Fibroblast of lung (primary cell): ENCODE results near the gene CUBN.

Source experiments
- CTCF ChIP-seq, 2 donors: IDR thresholded peaks in 1 of 2; conservative IDR thresholded peaks in 1 of 2; 1 replicate in 1 of 2; 2 replicates in 1 of 2; pipeline ENCODE4 v1.5.1; 2011 to 2012; ENCODE audit warnings: low read length in 2 of 2, control low read depth in 1 of 2, inconsistent platforms in 1 of 2, low read depth in 1 of 2, mild to moderate bottlenecking in 1 of 2
- EZH2 ChIP-seq: IDR thresholded peaks from 2 replicates; pipeline ENCODE4 v1.5.1; 2012; ENCODE audit warnings: low read length, control low read depth, mild to moderate bottlenecking; ENCODE audit errors: missing control alignments

- TF ChIP-seq CTCF (conservative IDR thresholded peaks at IDR 0.05 in 1 of 2, IDR thresholded peaks at IDR 0.05 in 1 of 2; ENCODE audit: low read depth in 1 of 2, low read length in 2 of 2) (no peak), EZH2 (no peak)
Measured at GRCh38 chr10:17085011-17085725, 44.4 kb downstream of the CUBN start.
